Ectodermal cell (in vitro differentiated cells): ENCODE data around the gene HPCA. TPM values are rescaled to one million over a fixed set of nuclear protein-coding genes. Genes with fewer than 3 reads are reported as not detected.

Source experiments
- H3K27ac ChIP-seq: 2 replicates; pipeline ENCODE4 v1.7.0; 2013; ENCODE audit warnings: mild to moderate bottlenecking, low read depth, low read length; ENCODE audit not compliant: insufficient read depth, poor library complexity, severe bottlenecking
- H3K27me3 ChIP-seq: 2 replicates; pipeline ENCODE4 v1.7.0; 2013; ENCODE audit warnings: mild to moderate bottlenecking, low read length; ENCODE audit not compliant: insufficient read depth, control insufficient read depth, poor library complexity, severe bottlenecking
- H3K36me3 ChIP-seq: one replicate; pipeline ENCODE4 v1.7.0; 2013; ENCODE audit warnings: low read length; ENCODE audit not compliant: control insufficient read depth, insufficient read depth
- H3K4me1 ChIP-seq: one replicate; pipeline ENCODE4 v1.7.0; 2013; ENCODE audit warnings: low read length; ENCODE audit not compliant: control insufficient read depth, insufficient read depth
- H3K4me3 ChIP-seq: 2 replicates; pipeline ENCODE4 v1.7.0; 2013; ENCODE audit warnings: low read depth, low read length, control low read depth; ENCODE audit not compliant: insufficient read depth
- H3K9me3 ChIP-seq: 2 replicates; pipeline ENCODE4 v1.7.0; 2013; ENCODE audit warnings: mild to moderate bottlenecking, low read length, moderate library complexity; ENCODE audit not compliant: control insufficient read depth
- WGBS, 2 experiments: methylation state at CpG; one replicate each; pipeline ENCODE4 v1.1.7; 2013; ENCODE audit warnings: missing lambda C conversion rate in 2 of 2; 5-methylcytosine and 5-hydroxymethylcytosine counted together
- polyA plus RNA-seq, 4 experiments: library from polyadenylated mRNA; stranded (reverse); fragments of 50-300 nt; gene quantifications; one replicate each; pipeline ENCODE4 v1.2.3, GENCODE V29; 2013

HPCA gene
- 1.2 TPM for polyA plus RNA-seq (2013, experiment 1 of 4)
- 2.8 TPM for polyA plus RNA-seq (2013, experiment 2 of 4)
- 3.7 TPM for polyA plus RNA-seq (2013, experiment 3 of 4)
- 2.7 TPM for polyA plus RNA-seq (2013, experiment 4 of 4)

GRCh38 chr1:32886004-32886827 is at the start of gene HPCA:
TSS of gene HPCA (plus strand) at chr1:32886491. CDS start at chr1:32888899, 2,408 bp downstream.
- WGBS, 2 experiments: 7 to 8% methylated on average over 79 of the region's 79 CpGs
- peak within 1 kb of the TSS; percentile 3 for H3K4me3 ChIP-seq

GRCh38 chr1:32848354-32849063 is 37.8 kb upstream of the HPCA start:
- 0 to 50% methylated on average over 1 to 2 of the region's 2 CpGs for WGBS, 2 experiments
- H3K36me3 ChIP-seq: peaks cover 13% of the 10 kb centered on the region

More at GRCh38 chr1:32886004-32886827, at the start of gene HPCA:
- H3K36me3 ChIP-seq: no peaks in the 10 kb centered on the region
- no peaks in the 10 kb centered on the region for H3K9me3 ChIP-seq
- peaks cover 39% of the 10 kb centered on the region for H3K27me3 ChIP-seq
- no peak within 1 kb of the TSS for H3K27ac ChIP-seq
- peaks cover 14% of the 10 kb centered on the region for H3K4me1 ChIP-seq

GRCh38 chr1:32855861-32856617 is 30.3 kb upstream of the HPCA start:
- H3K4me3 ChIP-seq: no peak overlapping the region
- 93% methylated on average over 13 of the region's 13 CpGs for WGBS, 2 experiments

More at GRCh38 chr1:32848354-32849063, 37.8 kb upstream of the HPCA start:
- no peak overlapping the region for H3K4me3 ChIP-seq
- no peak overlapping the region for H3K27ac ChIP-seq
- H3K4me1 ChIP-seq: no peaks in the 10 kb centered on the region
- no peaks in the 10 kb centered on the region for H3K27me3 ChIP-seq
- no peaks in the 10 kb centered on the region for H3K9me3 ChIP-seq

GRCh38 chr1:32858136-32858535 is 28.2 kb upstream of the HPCA start:
- H3K4me3 ChIP-seq: no peak overlapping the region
- 93 to 94% methylated on average over 2 of the region's 2 CpGs for WGBS, 2 experiments
- H3K4me1 ChIP-seq: peaks cover under 1% of the 10 kb centered on the region
- no peaks in the 10 kb centered on the region for H3K9me3 ChIP-seq
- peaks cover 19% of the 10 kb centered on the region for H3K36me3 ChIP-seq
- H3K27me3 ChIP-seq: no peaks in the 10 kb centered on the region
- H3K27ac ChIP-seq: no peak overlapping the region

More at GRCh38 chr1:32855861-32856617, 30.3 kb upstream of the HPCA start:
- no peaks in the 10 kb centered on the region for H3K9me3 ChIP-seq
- H3K27me3 ChIP-seq: no peaks in the 10 kb centered on the region
- no peaks in the 10 kb centered on the region for H3K4me1 ChIP-seq
- H3K27ac ChIP-seq: no peak overlapping the region
- H3K36me3 ChIP-seq: peaks cover 14% of the 10 kb centered on the region

DNA sequence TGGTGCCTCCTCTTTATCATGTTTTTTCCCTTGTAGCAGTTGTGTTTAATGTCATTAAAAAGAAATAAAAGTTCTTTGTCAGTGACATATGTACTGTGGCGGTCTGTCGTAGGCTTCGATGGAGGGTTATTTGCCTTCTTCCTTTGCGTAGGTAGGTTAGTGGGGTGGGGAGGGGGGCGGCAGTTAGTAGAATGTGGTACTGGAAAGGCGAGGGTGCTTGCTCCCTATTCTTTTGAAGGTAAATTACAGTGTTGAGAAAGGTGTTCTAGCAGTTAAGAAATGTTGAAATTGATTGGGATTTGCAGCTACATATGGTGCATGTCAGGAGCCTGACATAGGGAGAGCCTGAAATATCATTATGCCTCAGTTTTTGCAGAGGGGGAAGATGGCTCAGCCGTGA is 27.5 kb upstream of the HPCA start:
- no peaks in the 10 kb centered on the region for H3K27me3 ChIP-seq
- peaks cover 7% of the 10 kb centered on the region for H3K4me1 ChIP-seq
- no peak overlapping the region for H3K27ac ChIP-seq
- no peaks in the 10 kb centered on the region for H3K9me3 ChIP-seq
- H3K4me3 ChIP-seq: no peak overlapping the region
- peaks cover 17% of the 10 kb centered on the region for H3K36me3 ChIP-seq
- WGBS, 2 experiments: 91 to 94% methylated on average over 7 of the region's 7 CpGs

DNA sequence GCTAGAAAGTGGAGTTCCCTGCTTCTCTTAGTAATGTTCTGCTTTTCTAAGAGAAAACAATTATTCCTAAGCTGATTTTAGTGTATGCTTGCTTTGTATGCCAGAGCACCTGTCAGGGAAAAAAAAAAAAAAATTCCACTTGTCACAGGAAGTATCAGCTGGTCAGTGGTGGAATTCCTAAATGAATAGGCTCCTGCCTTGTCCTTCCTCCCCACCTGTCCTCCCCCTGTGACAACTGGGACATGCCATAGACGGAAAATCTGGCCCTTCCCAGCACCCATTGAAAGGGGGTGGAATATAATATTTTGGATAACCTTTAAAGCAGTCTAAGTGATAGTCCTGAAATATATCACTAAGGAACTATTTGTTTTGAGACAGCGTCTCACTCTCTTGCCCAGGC is 26.4 kb upstream of the HPCA start:
- no peaks in the 10 kb centered on the region for H3K9me3 ChIP-seq
- peaks cover 14% of the 10 kb centered on the region for H3K36me3 ChIP-seq
- peaks cover 11% of the 10 kb centered on the region for H3K4me1 ChIP-seq
- H3K27ac ChIP-seq: no peak overlapping the region
- H3K27me3 ChIP-seq: no peaks in the 10 kb centered on the region
- 95 to 99% methylated on average over 2 of the region's 2 CpGs for WGBS, 2 experiments
- no peak overlapping the region for H3K4me3 ChIP-seq

GRCh38 chr1:32860566-32860965 is 25.7 kb upstream of the HPCA start:
- H3K4me1 ChIP-seq: peaks cover 11% of the 10 kb centered on the region
- H3K9me3 ChIP-seq: no peaks in the 10 kb centered on the region
- no peak overlapping the region for H3K27ac ChIP-seq
- H3K27me3 ChIP-seq: no peaks in the 10 kb centered on the region
- peaks cover 10% of the 10 kb centered on the region for H3K36me3 ChIP-seq
- no peak overlapping the region for H3K4me3 ChIP-seq

DNA sequence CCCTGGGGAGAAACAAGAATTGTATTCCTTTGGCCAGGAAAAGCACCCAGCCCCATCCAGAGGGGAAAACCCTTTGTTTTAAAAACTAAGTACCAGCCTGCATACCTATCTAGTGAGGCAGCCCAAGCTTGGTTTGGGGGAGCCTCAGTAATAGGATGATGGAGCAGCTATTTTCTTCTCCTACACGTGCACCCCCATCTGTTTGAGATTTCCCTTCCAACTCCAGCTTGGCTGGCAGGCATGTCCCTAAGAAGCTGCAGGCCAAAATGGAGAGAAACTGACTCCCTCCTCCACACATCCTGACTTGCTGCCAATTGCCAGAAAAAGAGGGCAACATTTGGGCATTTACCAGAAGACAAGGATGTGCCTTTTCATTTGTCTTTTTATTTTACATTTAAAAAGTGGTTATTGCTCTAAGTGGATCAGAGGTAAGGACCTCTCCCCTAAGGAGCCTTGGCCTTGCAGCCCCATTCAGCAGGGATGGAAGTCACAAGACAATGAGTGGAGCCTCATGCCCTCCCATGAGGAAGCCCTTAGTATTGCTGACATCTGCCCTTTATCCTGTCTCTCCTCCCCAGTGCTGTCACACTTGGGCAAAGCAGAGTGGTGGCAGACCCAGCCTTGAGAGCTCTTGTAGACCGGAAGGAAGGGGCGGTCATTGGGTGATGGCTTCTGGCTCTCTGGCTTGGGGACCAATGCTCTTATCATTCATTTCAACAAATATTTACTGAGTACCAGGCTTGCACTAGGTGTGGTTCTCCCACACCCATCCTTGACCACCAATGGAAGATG is 24.2 kb upstream of the HPCA start:
- H3K4me3 ChIP-seq: no peak overlapping the region
- H3K27me3 ChIP-seq: no peaks in the 10 kb centered on the region
- WGBS, 2 experiments: 86 to 89% methylated on average over 3 of the region's 3 CpGs
- peaks cover 11% of the 10 kb centered on the region for H3K4me1 ChIP-seq
- H3K9me3 ChIP-seq: no peaks in the 10 kb centered on the region
- peaks cover 10% of the 10 kb centered on the region for H3K36me3 ChIP-seq
- H3K27ac ChIP-seq: no peak overlapping the region

DNA sequence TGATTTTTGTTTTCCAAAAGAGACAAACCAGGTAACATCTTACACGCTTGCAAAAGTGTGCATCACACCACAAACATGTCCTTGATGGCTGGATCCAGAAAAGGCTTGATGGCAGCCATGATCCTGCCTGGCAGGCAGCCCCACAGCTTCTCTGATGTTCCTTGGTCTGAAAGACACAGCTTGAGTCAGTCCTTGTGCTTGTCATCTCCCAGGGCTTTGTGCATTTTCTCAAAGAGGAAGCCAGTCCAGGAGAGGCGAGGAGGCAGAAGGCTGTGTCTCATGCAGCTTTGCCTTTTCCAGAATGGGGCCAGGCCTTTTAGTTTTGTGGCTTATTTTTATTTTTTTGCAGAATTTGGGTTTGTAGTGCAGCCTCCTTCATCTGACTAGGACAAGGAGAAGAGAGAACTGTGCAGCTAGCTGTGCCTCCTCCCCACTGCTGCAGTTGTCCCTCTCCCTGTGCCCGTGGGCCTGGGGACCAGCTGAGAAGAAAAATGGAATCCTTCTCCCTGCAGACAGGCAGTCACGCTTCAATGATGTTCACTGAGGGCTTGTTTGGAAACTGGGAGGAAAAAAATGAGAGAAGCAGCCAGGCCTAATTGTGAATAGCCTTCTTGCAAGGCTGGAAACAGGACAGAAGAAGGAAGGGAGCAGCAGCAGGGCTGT is 22.9 kb upstream of the HPCA start:
- WGBS, 2 experiments: 78 to 86% methylated on average over 4 of the region's 4 CpGs
- Histone ChIP-seq H3K27ac (no peak overlapping the region), H3K36me3 (peaks cover 10% of the 10 kb centered on the region), H3K4me1 (peaks cover 11% of the 10 kb centered on the region), H3K4me3 (no peak overlapping the region), H3K27me3 (no peaks in the 10 kb centered on the region), H3K9me3 (no peaks in the 10 kb centered on the region)
